HUES48 (cell line): ENCODE results near the gene KIFAP3.
"Not testable (repeated sequence)": the region's sequence is repeated elsewhere in the genome, so short reads cannot be mapped to it uniquely, and the experiment has no call there.

Experiments used
- H3K27ac ChIP-seq: one replicate; pipeline ENCODE4 v1.7.0; 2013; ENCODE audit warnings: low read depth, low read length, inconsistent platforms
- H3K27me3 ChIP-seq: 2 replicates; pipeline ENCODE4 v1.6.1; 2013; ENCODE audit warnings: mild to moderate bottlenecking, low read length; ENCODE audit not compliant: control insufficient read depth, insufficient read depth
- H3K36me3 ChIP-seq: 2 replicates; pipeline ENCODE4 v1.6.1; 2013; ENCODE audit warnings: low read length; ENCODE audit not compliant: control insufficient read depth, insufficient read depth
- H3K4me1 ChIP-seq: 2 replicates; pipeline ENCODE4 v1.6.1; 2013; ENCODE audit warnings: mild to moderate bottlenecking, low read length; ENCODE audit not compliant: control insufficient read depth, insufficient read depth
- H3K4me3 ChIP-seq: 2 replicates; pipeline ENCODE4 v1.5.1; 2013; ENCODE audit warnings: mild to moderate bottlenecking, low read depth, low read length
- H3K9ac ChIP-seq: 2 replicates; pipeline ENCODE4 v1.6.1; 2013; ENCODE audit warnings: mild to moderate bottlenecking, low read depth, low read length, moderate library complexity
- H3K9me3 ChIP-seq: 2 replicates; pipeline ENCODE4 v1.6.1; 2013; ENCODE audit warnings: low read length; ENCODE audit not compliant: control insufficient read depth, insufficient read depth

Gene KIFAP3

DNA sequence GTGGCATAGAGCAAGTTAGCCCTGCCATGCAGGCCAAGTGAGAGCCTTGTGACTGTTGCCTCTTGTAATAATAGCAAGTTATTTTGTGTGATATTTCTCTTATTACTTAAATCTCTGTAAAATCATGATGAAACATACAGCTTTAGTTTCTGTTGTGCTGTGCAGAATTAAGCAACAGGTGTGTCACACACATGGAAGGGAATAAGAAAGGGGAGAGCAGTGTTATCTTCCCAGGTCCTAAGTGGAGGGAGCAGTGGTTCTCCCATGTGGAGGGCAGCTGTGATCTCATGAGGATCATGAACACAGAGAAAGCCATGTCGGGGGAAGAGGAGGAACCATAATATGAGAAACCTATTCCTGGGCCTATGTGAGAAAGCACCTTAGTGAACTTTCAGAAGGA lies 155.6 kb downstream of the KIFAP3 start:
- H3K4me3 ChIP-seq = no peak overlapping the region
- H3K27me3 ChIP-seq = no peaks in the 10 kb centered on the region
- no peaks in the 10 kb centered on the region for H3K9me3 ChIP-seq
- H3K36me3 ChIP-seq = no peaks in the 10 kb centered on the region
- no peak overlapping the region for H3K9ac ChIP-seq
- H3K27ac ChIP-seq = no peak overlapping the region
- no peaks in the 10 kb centered on the region for H3K4me1 ChIP-seq

DNA sequence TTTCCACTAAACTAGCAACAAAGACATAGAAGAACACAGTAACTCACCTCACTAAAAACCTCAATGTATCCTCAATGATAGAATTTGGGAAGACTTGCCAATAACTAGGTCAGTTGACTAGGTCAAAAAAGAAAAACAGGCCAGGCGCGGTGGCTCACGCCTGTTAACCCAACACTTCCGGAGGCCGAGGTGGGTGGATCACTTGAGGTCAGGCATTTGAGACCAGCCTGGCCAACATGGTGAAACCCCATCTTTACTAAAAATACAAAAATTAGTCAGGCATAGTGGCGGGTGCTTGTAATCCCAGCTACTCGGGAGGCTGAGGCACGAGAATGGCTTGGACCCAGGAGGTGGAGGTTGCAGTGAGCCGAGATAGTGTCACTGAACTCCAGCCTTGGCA lies 156.3 kb downstream of the KIFAP3 start:
- H3K36me3 ChIP-seq, H3K27me3 ChIP-seq, H3K4me1 ChIP-seq, H3K9me3 ChIP-seq, H3K9ac ChIP-seq, H3K27ac ChIP-seq, H3K4me3 ChIP-seq: not testable (repeated sequence)

DNA sequence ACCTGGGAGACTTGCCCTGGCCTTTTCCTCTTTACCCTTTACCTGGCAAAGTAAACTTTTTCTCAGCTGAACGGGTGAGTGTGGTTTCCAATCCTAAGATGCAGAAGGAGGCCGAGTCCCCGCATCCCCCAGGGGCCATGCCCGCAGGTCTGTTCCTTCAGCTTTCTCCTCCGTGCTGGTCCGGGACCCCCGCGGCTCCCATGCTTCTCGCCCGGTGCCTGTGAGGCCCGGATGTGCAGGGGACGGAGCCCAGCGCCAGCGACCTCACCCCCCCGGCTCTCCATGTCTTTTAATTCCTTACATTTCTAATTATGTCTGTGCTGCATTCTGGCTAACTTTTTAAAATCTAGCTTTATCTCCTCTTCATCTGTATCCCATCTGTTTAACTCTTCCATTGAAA lies 159.3 kb downstream of the KIFAP3 start:
- Histone ChIP-seq H3K27ac (no peak overlapping the region), H3K9ac (no peak overlapping the region), H3K36me3 (no peaks in the 10 kb centered on the region), H3K27me3 (no peaks in the 10 kb centered on the region), H3K4me1 (no peaks in the 10 kb centered on the region), H3K4me3 (no peak overlapping the region), H3K9me3 (no peaks in the 10 kb centered on the region)

DNA sequence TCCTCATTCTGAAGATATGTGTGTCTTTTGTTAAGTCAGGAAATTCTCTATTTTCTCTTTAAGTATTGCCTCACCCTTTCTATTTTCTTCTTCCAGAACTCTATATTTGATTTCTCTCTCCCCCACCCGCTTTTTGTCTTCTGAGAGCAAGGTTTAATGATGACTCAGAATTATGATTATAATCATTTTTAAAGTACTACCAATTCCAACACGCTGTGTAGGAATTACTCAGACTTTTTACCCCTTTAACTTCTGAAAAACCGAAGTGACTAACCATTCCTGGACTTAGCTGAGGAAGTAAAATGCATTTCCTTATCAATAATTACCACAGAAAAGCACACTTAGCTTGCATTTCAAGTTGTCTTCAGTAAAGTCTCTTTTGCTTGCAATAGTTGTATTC lies 160.0 kb downstream of the KIFAP3 start:
- Histone ChIP-seq H3K9ac (no peak overlapping the region), H3K9me3 (no peaks in the 10 kb centered on the region), H3K27ac (no peak overlapping the region), H3K27me3 (no peaks in the 10 kb centered on the region), H3K4me1 (no peaks in the 10 kb centered on the region), H3K36me3 (no peaks in the 10 kb centered on the region), H3K4me3 (no peak overlapping the region)

DNA sequence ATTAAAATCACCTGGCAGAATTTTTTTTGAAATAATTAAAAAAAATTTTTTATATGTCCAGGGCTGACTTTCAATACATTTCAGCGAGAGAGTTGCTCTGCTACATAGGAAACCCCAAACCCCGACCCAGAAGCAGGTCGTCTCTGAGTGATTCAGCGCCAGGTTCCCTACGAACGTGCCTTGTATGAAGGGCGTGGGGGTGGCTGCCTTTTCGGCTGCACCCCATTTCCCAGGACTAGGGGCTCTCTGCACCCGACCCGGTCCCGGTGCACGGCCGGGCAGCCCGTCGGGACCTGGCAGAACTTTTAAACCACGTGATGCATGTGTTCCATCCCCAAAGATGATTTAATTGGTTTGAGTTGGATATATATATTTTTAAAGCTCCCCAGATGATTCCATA lies 165.0 kb downstream of the KIFAP3 start:
- Histone ChIP-seq H3K9ac (no peak overlapping the region), H3K4me1 (no peaks in the 10 kb centered on the region), H3K9me3 (no peaks in the 10 kb centered on the region), H3K36me3 (no peaks in the 10 kb centered on the region), H3K27ac (no peak overlapping the region), H3K4me3 (no peak overlapping the region), H3K27me3 (no peaks in the 10 kb centered on the region)

DNA sequence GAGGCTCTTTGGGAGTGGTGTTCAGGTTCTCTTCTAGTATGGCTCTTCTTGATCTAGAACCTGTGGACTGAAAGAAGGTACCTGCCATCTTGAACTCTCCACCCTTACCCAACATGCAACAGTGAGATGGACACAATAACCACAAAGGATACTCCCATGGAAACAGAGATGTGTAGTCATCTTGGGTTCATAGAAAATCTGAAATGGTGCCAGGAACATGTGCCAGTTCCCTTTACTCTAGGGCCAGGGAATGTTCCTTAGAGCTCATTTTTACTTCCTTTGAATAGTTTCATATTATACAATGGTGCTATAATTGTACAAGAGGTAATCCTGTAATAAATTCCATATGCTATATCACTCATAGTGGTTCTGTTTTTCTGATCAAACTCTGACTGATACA lies 167.6 kb downstream of the KIFAP3 start:
- Histone ChIP-seq H3K27ac (no peak overlapping the region), H3K9ac (no peak overlapping the region), H3K4me1 (no peaks in the 10 kb centered on the region), H3K9me3 (no peaks in the 10 kb centered on the region), H3K36me3 (no peaks in the 10 kb centered on the region), H3K4me3 (no peak overlapping the region), H3K27me3 (no peaks in the 10 kb centered on the region)

DNA sequence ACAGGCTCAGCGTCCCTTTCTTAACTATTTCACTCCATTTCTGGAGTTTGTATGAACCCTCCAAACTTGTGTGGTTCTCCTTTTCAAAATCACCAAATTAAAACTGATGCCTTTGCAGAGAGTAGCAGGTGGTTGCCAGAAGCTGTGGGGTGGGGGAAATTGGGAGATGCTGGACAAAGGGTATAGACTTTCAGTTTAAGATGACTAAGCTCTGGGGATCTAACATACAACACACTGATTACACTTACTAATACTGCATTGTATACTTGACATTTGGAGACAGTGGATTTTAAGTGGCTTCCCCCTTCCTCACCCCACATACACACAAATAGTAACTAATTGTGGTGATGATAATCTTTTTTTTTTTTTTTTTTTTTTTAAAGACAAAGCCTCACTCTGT lies 169.7 kb downstream of the KIFAP3 start:
- Histone ChIP-seq H3K9me3 (no peaks in the 10 kb centered on the region), H3K4me3 (no peak overlapping the region), H3K9ac (no peak overlapping the region), H3K27ac (no peak overlapping the region), H3K36me3 (no peaks in the 10 kb centered on the region), H3K4me1 (0 out of 2 replicates have a peak, but pooled peaks cover under 1% of the 10 kb centered on the region), H3K27me3 (no peaks in the 10 kb centered on the region)

DNA sequence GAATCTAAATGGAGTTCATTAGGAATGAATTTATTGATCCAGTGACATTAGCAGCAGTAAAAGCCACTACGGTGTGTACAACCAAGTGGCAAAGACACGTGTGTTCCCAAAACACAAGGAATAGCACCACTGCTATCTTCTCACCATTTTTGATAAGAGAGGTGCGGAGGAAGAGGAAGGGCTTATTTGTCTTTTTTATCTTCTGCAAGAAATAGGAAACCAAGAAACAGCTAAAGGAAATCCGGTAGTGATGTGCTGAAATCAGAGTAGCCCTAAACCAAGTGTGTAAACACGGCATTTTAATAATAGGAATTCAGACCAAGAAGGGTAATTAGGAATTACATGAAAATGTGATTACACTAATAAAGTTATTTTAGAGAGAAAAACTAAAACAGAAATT lies 171.7 kb downstream of the KIFAP3 start:
- Histone ChIP-seq H3K9me3 (no peaks in the 10 kb centered on the region), H3K36me3 (no peaks in the 10 kb centered on the region), H3K4me1 (peaks cover 11% of the 10 kb centered on the region; the same call in 1 of the 2 replicates), H3K4me3 (no peak overlapping the region), H3K9ac (no peak overlapping the region), H3K27ac (no peak overlapping the region), H3K27me3 (no peaks in the 10 kb centered on the region)

DNA sequence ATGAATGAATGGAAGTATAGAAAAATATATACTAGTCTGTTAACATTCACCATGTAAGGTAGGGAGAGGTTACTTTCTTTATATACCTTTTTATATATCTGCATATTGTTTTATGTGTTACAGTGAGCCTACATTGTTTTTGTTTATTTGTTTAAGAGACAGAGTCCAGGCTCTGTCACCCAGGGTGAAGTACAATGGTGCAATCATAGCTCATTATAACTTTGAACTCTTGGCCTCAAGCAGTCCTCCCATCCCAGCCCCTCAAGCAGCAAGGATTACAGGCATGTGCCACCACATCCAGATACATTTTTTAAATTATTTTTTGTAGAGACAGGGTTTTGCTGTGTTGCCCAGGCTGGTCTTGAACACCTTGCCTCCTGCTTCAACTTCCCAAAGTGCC lies 173.4 kb downstream of the KIFAP3 start:
- Histone ChIP-seq H3K9me3 (no peaks in the 10 kb centered on the region), H3K4me3 (no peak overlapping the region), H3K4me1 (peaks cover 21% of the 10 kb centered on the region), H3K36me3 (no peaks in the 10 kb centered on the region), H3K27ac (no peak overlapping the region), H3K27me3 (no peaks in the 10 kb centered on the region), H3K9ac (no peak overlapping the region)

DNA sequence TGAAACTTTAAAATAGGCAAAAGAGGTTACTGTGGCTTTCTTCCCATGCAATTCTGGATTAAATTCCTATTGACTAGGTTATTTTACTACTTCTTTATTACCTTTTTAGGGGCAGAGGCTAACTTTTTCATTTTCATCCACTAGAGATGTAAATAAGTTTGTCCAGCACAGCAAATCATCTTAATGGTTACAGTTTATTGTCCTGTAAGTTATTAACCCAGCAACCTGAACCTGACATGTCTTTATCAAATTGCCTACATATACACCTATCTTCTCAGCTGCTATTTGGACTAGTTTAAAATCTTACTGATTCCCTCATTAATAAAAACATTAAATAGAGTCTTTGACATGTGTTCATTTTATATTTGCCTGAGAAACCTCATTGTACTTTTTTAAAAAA lies 173.9 kb downstream of the KIFAP3 start:
- Histone ChIP-seq H3K4me3 (no peak overlapping the region), H3K9me3 (no peaks in the 10 kb centered on the region), H3K27ac (no peak overlapping the region), H3K36me3 (no peaks in the 10 kb centered on the region), H3K9ac (no peak overlapping the region), H3K4me1 (peaks cover 27% of the 10 kb centered on the region), H3K27me3 (no peaks in the 10 kb centered on the region)

DNA sequence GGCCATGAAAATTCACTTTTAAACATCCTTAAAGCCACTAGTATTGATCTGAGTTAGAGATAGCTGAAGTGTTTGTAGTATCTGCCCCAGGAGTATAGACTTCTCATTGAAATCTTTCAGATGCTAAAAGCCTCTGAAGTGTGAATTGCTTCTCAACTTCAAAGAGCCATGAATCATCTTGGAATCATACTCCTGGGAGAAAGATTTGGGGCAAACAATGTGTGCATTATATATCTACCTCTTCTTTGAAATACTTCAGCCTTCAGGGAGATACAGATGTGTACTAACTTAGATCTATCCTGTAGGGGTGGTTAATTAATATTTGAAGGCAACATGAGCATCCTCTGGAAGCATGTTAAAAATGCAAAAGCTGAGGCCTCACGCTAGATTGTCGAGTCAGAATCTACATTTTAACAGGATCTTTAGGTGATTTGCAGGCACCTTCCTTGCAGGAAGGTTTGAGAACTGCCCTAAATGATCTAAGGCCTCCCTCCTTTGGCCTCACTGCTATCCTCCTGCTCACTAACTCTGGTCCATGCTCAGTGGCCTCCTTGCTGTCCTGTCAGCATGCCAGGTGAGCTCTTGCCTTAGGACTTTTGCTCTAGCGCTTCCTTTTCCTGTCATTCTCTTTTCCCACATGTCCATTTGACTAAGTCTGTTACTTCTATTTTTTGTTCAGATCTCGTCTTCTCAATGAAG lies 174.8 kb downstream of the KIFAP3 start:
- peaks cover 33% of the 10 kb centered on the region for H3K4me1 ChIP-seq
- H3K36me3 ChIP-seq = no peaks in the 10 kb centered on the region
- H3K9ac ChIP-seq = no peak overlapping the region
- H3K27ac ChIP-seq = no peak overlapping the region
- H3K4me3 ChIP-seq = no peak overlapping the region
- no peaks in the 10 kb centered on the region for H3K27me3 ChIP-seq
- H3K9me3 ChIP-seq = no peaks in the 10 kb centered on the region

DNA sequence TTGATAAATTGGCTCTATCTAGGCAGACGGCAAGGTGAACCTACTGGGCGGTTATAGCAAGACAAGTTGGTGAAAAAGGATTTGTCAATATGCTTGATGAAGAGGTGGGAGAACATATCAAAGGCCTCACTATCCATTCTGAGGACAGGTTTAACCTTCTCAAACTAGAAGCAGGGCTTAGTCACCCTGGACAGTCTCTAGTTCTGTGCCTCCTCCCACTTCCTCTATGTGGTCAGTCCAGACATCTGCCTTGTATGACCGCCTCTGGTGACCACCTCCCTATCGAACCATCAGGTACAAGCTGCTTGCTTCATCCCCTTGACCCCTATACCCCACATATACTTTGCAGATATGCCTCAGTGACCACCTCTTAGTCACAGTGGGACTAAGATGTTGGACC lies 178.5 kb downstream of the KIFAP3 start:
- H3K36me3 ChIP-seq = no peaks in the 10 kb centered on the region
- no peaks in the 10 kb centered on the region for H3K9me3 ChIP-seq
- no peaks in the 10 kb centered on the region for H3K27me3 ChIP-seq
- H3K4me1 ChIP-seq = peaks cover 54% of the 10 kb centered on the region
- H3K27ac ChIP-seq = no peak overlapping the region
- no peak overlapping the region for H3K9ac ChIP-seq
- no peak overlapping the region for H3K4me3 ChIP-seq
